OCI-LY3 (cell line): Measurements from ENCODE around the gene USH2A.

Experiments used
- H2AFZ ChIP-seq: fragments of 200-600, 300-600 bp; shearing (Covaris generic); 2 replicates; pipeline ENCODE4 v1.6.0; 2014; ENCODE audit warnings: antibody characterized with exemption, low read depth, low read length
- H3K27ac ChIP-seq: fragments of 200-600, 300-600 bp; sonication (generic); 2 replicates; pipeline ENCODE4 v1.5.1; 2014; ENCODE audit warnings: mild to moderate bottlenecking, low read length, moderate library complexity, mixed read lengths
- H3K27me3 ChIP-seq: fragments of 200-600, 300-600 bp; sonication (generic); 2 replicates; pipeline ENCODE4 v1.6.1; 2014; ENCODE audit warnings: low read depth, low read length, mixed read lengths
- H3K36me3 ChIP-seq: fragments of 200-600, 300-600 bp; sonication (generic); replicated peaks from 2 replicates; pipeline ENCODE3; 2014; ENCODE audit warnings: low read depth, low read length, mixed read lengths
- H3K4me1 ChIP-seq: fragments of 300-600, 200-600 bp; sonication (generic); 2 replicates; pipeline ENCODE4 v1.6.1; 2014; ENCODE audit warnings: low read length, mixed read lengths
- H3K4me2 ChIP-seq: fragments of 200-600, 300-600 bp; sonication (generic); 2 replicates; pipeline ENCODE4 v1.6.1; 2014; ENCODE audit warnings: low read length, mixed read lengths
- H3K4me3 ChIP-seq: fragments of 300-600, 200-600 bp; sonication (generic); 2 replicates; pipeline ENCODE4 v1.5.1; 2014; ENCODE audit warnings: antibody characterized with exemption, mild to moderate bottlenecking, low read length, moderate library complexity
- H3K79me2 ChIP-seq: fragments of 300-600, 200-600 bp; shearing (Covaris generic); 2 replicates; pipeline ENCODE4 v1.6.1; 2014; ENCODE audit warnings: mild to moderate bottlenecking, low read length, mixed read lengths
- H3K9ac ChIP-seq: fragments of 300-600, 200-600 bp; shearing (Covaris generic); 2 replicates; pipeline ENCODE4 v1.6.0; 2014; ENCODE audit warnings: mild to moderate bottlenecking, low read length, moderate library complexity
- H3K9me3 ChIP-seq: fragments of 200-600, 300-600 bp; shearing (Covaris generic); 2 replicates; pipeline ENCODE4 v1.6.1; 2014; ENCODE audit warnings: low read length, mixed read lengths; ENCODE audit not compliant: insufficient read depth
- H4K20me1 ChIP-seq: fragments of 200-600, 300-600 bp; sonication (generic); 2 replicates; pipeline ENCODE4 v1.6.1; 2016; ENCODE audit warnings: low read length, mixed read lengths; ENCODE audit not compliant: insufficient read depth
- CTCF ChIP-seq: fragments of 200-600, 300-600 bp; sonication (generic); IDR thresholded peaks from 2 replicates; pipeline ENCODE4 v1.5.1; 2014; ENCODE audit warnings: antibody characterized with exemption, low read length, low read depth
- EZH2phosphoT487 ChIP-seq: fragments of 200-600 bp; shearing (Covaris generic); IDR thresholded peaks from 2 replicates; pipeline ENCODE4 v1.6.1; 2018; ENCODE audit warnings: antibody characterized with exemption, mixed run types, low read depth

Gene USH2A

DNA sequence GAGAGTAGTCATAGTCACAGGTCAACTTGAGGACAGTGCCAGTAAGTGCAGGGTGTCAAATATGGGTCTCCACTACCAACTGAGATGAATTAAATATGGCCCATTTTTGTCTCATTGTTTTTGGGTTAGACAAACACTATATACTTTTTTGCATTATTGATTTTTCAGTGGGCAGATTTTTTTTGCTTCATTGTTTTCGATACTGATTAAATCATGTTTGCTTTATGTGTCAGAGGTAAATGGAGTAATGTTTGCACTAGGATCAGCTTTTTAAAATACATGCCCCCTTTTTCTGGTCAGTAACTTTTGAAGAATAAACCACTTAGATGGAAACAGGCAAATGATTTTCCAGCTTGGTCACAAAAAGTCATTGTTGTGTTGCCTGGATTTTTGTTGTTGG is 199.0 kb downstream of the USH2A start:
- no peaks in the 10 kb centered on the region for H4K20me1 ChIP-seq
- H3K4me1 ChIP-seq, result 0 out of 2 replicates have a peak, but pooled peaks cover 2% of the 10 kb centered on the region
- H3K36me3 ChIP-seq, result no peaks in the 10 kb centered on the region
- H3K27ac ChIP-seq, result no peak overlapping the region
- H3K27me3 ChIP-seq, result no peaks in the 10 kb centered on the region; the same call in 1 of the 2 replicates
- no peak overlapping the region for H3K4me2 ChIP-seq
- no peak overlapping the region for H2AFZ ChIP-seq
- no peak overlapping the region for H3K9ac ChIP-seq
- H3K4me3 ChIP-seq, result no peak overlapping the region
- TF ChIP-seq EZH2phosphoT487 (no peak), CTCF (no peak)
- no peaks in the 10 kb centered on the region for H3K9me3 ChIP-seq
- no peaks in the 10 kb centered on the region for H3K79me2 ChIP-seq

- TF ChIP-seq CTCF (no peak), EZH2phosphoT487 (no peak)
Measured at GRCh38 chr1:216223486-216223885, 199.8 kb downstream of the USH2A start.

DNA sequence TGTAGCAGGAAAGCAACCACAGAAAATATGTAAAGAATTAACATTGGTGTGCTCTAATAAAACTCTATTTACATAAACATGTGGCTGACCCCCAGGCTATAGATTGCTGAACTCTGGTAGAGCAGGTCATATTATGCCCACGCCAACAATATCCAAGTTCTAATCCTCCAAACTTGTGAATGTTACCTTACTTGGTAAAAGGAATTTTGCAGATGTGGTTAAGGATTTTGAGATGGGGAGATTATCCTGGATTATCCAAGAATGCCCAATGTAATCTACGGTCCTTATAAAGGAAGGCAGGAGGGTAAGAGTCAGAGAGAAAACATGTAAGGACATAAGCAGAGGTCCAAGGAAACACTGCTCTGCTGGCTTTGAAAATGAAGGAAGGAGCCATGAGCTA is 201.0 kb downstream of the USH2A start:
- H3K9ac ChIP-seq, result no peak overlapping the region
- H3K27ac ChIP-seq, result no peak overlapping the region
- no peaks in the 10 kb centered on the region for H3K9me3 ChIP-seq
- no peaks in the 10 kb centered on the region for H3K79me2 ChIP-seq
- no peaks in the 10 kb centered on the region for H4K20me1 ChIP-seq
- H2AFZ ChIP-seq, result no peak overlapping the region
- no peak overlapping the region for H3K4me3 ChIP-seq
- H3K27me3 ChIP-seq, result no peaks in the 10 kb centered on the region; the same call in 1 of the 2 replicates
- TF ChIP-seq CTCF, result no peak
- TF ChIP-seq EZH2phosphoT487, result no peak
- no peak overlapping the region for H3K4me2 ChIP-seq
- H3K36me3 ChIP-seq, result no peaks in the 10 kb centered on the region
- 0 out of 2 replicates have a peak, but pooled peaks cover 2% of the 10 kb centered on the region for H3K4me1 ChIP-seq

More at GRCh38 chr1:216223486-216223885, 199.8 kb downstream of the USH2A start:
- Histone ChIP-seq H3K9me3 (no peaks in the 10 kb centered on the region), H3K27me3 (no peaks in the 10 kb centered on the region; the same call in 1 of the 2 replicates), H3K79me2 (no peaks in the 10 kb centered on the region), H3K9ac (no peak overlapping the region), H3K4me3 (no peak overlapping the region), H3K4me1 (0 out of 2 replicates have a peak, but pooled peaks cover 2% of the 10 kb centered on the region), H3K36me3 (no peaks in the 10 kb centered on the region), H3K27ac (no peak overlapping the region), H2AFZ (no peak overlapping the region), H4K20me1 (no peaks in the 10 kb centered on the region), H3K4me2 (no peak overlapping the region)

DNA sequence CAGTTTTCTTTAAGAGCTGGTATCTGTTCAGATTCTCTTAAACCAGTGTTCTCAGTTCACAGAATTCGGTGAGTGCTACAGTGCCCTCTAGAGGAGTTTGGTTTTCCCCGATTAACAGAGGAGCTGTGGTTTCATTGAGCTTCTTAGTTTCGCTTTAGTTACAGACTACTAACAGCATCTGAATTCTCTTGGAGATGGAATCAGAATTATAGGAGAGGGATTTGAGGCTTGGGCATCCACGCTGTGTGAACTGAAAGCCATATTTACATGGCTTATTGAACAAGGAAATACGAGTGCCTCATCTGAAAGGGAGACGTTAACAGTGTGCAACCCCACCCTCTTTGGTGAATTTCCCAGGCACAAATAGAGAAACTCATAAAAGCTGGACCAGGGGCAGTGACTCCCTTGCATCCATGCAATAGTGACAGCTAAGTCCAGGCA is 202.0 kb downstream of the USH2A start:
- Histone ChIP-seq H3K79me2 (no peaks in the 10 kb centered on the region), H3K9ac (peak overlapping the region; percentile 40), H3K27ac (no peak overlapping the region), H3K4me3 (peak overlapping the region; percentile 76), H3K9me3 (no peaks in the 10 kb centered on the region), H3K27me3 (no peaks in the 10 kb centered on the region; the same call in 1 of the 2 replicates), H2AFZ (peak overlapping the region; percentile 94), H3K4me2 (peak overlapping the region; percentile 63), H4K20me1 (no peaks in the 10 kb centered on the region), H3K4me1 (0 out of 2 replicates have a peak, but pooled peaks cover 2% of the 10 kb centered on the region), H3K36me3 (no peaks in the 10 kb centered on the region)
- TF ChIP-seq CTCF (peak; percentile 94), EZH2phosphoT487 (no peak)
